ENCODE data around the gene NKX2-4.
"Not testable (repeated sequence)": the region's sequence is repeated elsewhere in the genome, so short reads cannot be mapped to it uniquely, and the experiment has no call there.

Gene NKX2-4

GRCh38 chr20:21366273-21366672 lies 31.1 kb downstream of the NKX2-4 start:
- H3K4me1 ChIP-seq (ENCODE audit: control insufficient read depth, insufficient read depth, low read length, poor library complexity, severe bottlenecking); H3K27ac ChIP-seq (ENCODE audit: insufficient read depth, low read length, poor library complexity, severe bottlenecking); H3K4me3 ChIP-seq (ENCODE audit: insufficient read depth, low read depth, low read length, poor library complexity, severe bottlenecking); H3K9me3 ChIP-seq (ENCODE audit: control insufficient read depth, low read length); H3K27me3 ChIP-seq (replicated peaks; ENCODE audit: control insufficient read depth, insufficient read depth, low read length, poor library complexity, severe bottlenecking); DNase-seq: not testable (repeated sequence)
- peaks cover 45% of the 10 kb centered on the region for H3K36me3 ChIP-seq (ENCODE audit: control insufficient read depth, insufficient read depth, low read length)

DNA sequence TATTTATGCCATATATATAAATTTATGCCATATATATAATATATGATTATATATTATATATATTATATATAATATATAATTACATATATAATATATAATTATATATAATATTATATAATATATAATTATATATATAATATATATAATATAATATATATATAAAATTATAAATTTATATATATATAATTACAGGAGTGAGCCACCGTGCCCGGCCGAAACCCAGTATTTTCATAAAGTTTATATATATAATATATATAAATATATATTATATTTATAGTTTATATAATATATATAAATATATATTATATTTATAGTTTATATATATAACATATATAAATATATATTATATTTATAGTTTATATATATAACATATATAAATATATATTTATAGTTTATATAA lies 31.6 kb downstream of the NKX2-4 start:
- H3K36me3 ChIP-seq (ENCODE audit: control insufficient read depth, insufficient read depth, low read length) = peaks cover 45% of the 10 kb centered on the region
- H3K9me3 ChIP-seq (ENCODE audit: control insufficient read depth, low read length) = no peaks in the 10 kb centered on the region
- no peaks in the 10 kb centered on the region for H3K27me3 ChIP-seq (replicated peaks; ENCODE audit: control insufficient read depth, insufficient read depth, low read length, poor library complexity, severe bottlenecking)
- no peak overlapping the region for H3K4me3 ChIP-seq (ENCODE audit: insufficient read depth, low read depth, low read length, poor library complexity, severe bottlenecking)
- DNase-seq = no peak
- H3K4me1 ChIP-seq (ENCODE audit: control insufficient read depth, insufficient read depth, low read length, poor library complexity, severe bottlenecking) = no peaks in the 10 kb centered on the region
- H3K27ac ChIP-seq (ENCODE audit: insufficient read depth, low read length, poor library complexity, severe bottlenecking) = no peak overlapping the region

DNA sequence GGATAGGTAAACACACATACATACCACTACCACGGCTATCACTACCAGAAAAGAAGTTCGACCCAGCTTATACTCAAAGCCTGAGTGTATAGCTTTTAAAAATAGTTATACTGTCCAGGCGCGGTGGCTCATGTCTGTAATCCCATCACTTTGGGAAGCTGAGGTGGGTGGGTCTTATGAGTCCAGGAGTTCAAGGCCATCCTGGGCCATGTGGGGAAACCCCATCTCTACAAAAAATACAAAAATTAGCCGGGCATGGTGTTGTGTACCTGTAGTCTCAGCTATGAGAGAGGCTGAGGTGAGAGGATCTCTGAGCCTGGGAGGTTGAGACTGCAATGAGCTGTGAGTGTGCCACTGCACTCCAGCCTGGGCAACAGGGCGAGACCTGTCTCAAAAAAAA lies 32.9 kb downstream of the NKX2-4 start:
- no peaks in the 10 kb centered on the region for H3K9me3 ChIP-seq (ENCODE audit: control insufficient read depth, low read length)
- H3K36me3 ChIP-seq (ENCODE audit: control insufficient read depth, insufficient read depth, low read length) = peaks cover 53% of the 10 kb centered on the region
- no peaks in the 10 kb centered on the region for H3K27me3 ChIP-seq (replicated peaks; ENCODE audit: control insufficient read depth, insufficient read depth, low read length, poor library complexity, severe bottlenecking)

DNA sequence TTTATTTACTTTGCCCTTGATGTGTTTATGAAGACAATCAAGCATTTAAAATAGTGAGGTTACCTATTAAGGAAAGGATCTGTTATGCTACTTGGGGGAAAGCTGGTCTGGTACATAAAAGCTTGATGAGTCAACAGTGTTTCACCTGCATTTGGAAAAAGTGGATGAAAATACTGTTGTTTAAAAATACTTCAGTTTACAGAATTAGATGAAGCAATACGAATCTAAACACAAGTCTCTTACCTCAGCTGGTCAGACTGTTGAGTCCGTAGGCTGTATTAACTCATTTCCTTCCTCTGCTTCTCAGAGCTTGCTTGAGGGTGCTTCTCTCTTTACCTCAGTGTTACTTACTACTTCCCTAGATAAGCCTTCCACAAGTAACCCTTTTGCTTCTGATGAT lies 36.1 kb downstream of the NKX2-4 start:
- H3K27ac ChIP-seq (ENCODE audit: insufficient read depth, low read length, poor library complexity, severe bottlenecking) = no peak overlapping the region
- H3K9me3 ChIP-seq (ENCODE audit: control insufficient read depth, low read length) = no peaks in the 10 kb centered on the region
- H3K27me3 ChIP-seq (replicated peaks; ENCODE audit: control insufficient read depth, insufficient read depth, low read length, poor library complexity, severe bottlenecking) = no peaks in the 10 kb centered on the region
- no peak overlapping the region for H3K4me3 ChIP-seq (ENCODE audit: insufficient read depth, low read depth, low read length, poor library complexity, severe bottlenecking)
- no peak for DNase-seq
- no peaks in the 10 kb centered on the region for H3K4me1 ChIP-seq (ENCODE audit: control insufficient read depth, insufficient read depth, low read length, poor library complexity, severe bottlenecking)
- peaks cover 59% of the 10 kb centered on the region for H3K36me3 ChIP-seq (ENCODE audit: control insufficient read depth, insufficient read depth, low read length)

More for the DNA sequence above, 32.9 kb downstream of the NKX2-4 start:
- H3K27ac ChIP-seq (ENCODE audit: insufficient read depth, low read length, poor library complexity, severe bottlenecking) = no peak overlapping the region
- no peak for DNase-seq
- no peaks in the 10 kb centered on the region for H3K4me1 ChIP-seq (ENCODE audit: control insufficient read depth, insufficient read depth, low read length, poor library complexity, severe bottlenecking)
- H3K4me3 ChIP-seq (ENCODE audit: insufficient read depth, low read depth, low read length, poor library complexity, severe bottlenecking) = no peak overlapping the region

GRCh38 chr20:21360705-21361104 lies 36.6 kb downstream of the NKX2-4 start:
- DNase-seq = no peak
- H3K27me3 ChIP-seq (replicated peaks; ENCODE audit: control insufficient read depth, insufficient read depth, low read length, poor library complexity, severe bottlenecking) = no peaks in the 10 kb centered on the region
- no peaks in the 10 kb centered on the region for H3K9me3 ChIP-seq (ENCODE audit: control insufficient read depth, low read length)
- H3K4me3 ChIP-seq (ENCODE audit: insufficient read depth, low read depth, low read length, poor library complexity, severe bottlenecking) = no peak overlapping the region
- H3K27ac ChIP-seq (ENCODE audit: insufficient read depth, low read length, poor library complexity, severe bottlenecking) = no peak overlapping the region
- peaks cover 61% of the 10 kb centered on the region for H3K36me3 ChIP-seq (ENCODE audit: control insufficient read depth, insufficient read depth, low read length)
- no peaks in the 10 kb centered on the region for H3K4me1 ChIP-seq (ENCODE audit: control insufficient read depth, insufficient read depth, low read length, poor library complexity, severe bottlenecking)

GRCh38 chr20:21358737-21359136 lies 38.6 kb downstream of the NKX2-4 start:
- no peaks in the 10 kb centered on the region for H3K27me3 ChIP-seq (replicated peaks; ENCODE audit: control insufficient read depth, insufficient read depth, low read length, poor library complexity, severe bottlenecking)
- no peak overlapping the region for H3K4me3 ChIP-seq (ENCODE audit: insufficient read depth, low read depth, low read length, poor library complexity, severe bottlenecking)
- H3K9me3 ChIP-seq (ENCODE audit: control insufficient read depth, low read length) = no peaks in the 10 kb centered on the region
- DNase-seq = no peak
- H3K36me3 ChIP-seq (ENCODE audit: control insufficient read depth, insufficient read depth, low read length) = peaks cover 58% of the 10 kb centered on the region
- H3K27ac ChIP-seq (ENCODE audit: insufficient read depth, low read length, poor library complexity, severe bottlenecking) = no peak overlapping the region
- no peaks in the 10 kb centered on the region for H3K4me1 ChIP-seq (ENCODE audit: control insufficient read depth, insufficient read depth, low read length, poor library complexity, severe bottlenecking)

GRCh38 chr20:21357844-21358243 lies 39.5 kb downstream of the NKX2-4 start:
- Histone ChIP-seq H3K36me3 (ENCODE audit: control insufficient read depth, insufficient read depth, low read length) (peaks cover 52% of the 10 kb centered on the region), H3K4me3 (ENCODE audit: insufficient read depth, low read depth, low read length, poor library complexity, severe bottlenecking) (no peak overlapping the region), H3K4me1 (ENCODE audit: control insufficient read depth, insufficient read depth, low read length, poor library complexity, severe bottlenecking) (no peaks in the 10 kb centered on the region), H3K9me3 (ENCODE audit: control insufficient read depth, low read length) (no peaks in the 10 kb centered on the region), H3K27ac (ENCODE audit: insufficient read depth, low read length, poor library complexity, severe bottlenecking) (no peak overlapping the region), H3K27me3 (replicated peaks; ENCODE audit: control insufficient read depth, insufficient read depth, low read length, poor library complexity, severe bottlenecking) (no peaks in the 10 kb centered on the region)
- no peak for DNase-seq

- no peak overlapping the region for H3K4me3 ChIP-seq (ENCODE audit: insufficient read depth, low read depth, low read length, poor library complexity, severe bottlenecking)
- peaks cover 48% of the 10 kb centered on the region for H3K36me3 ChIP-seq (ENCODE audit: control insufficient read depth, insufficient read depth, low read length)
- H3K27me3 ChIP-seq (replicated peaks; ENCODE audit: control insufficient read depth, insufficient read depth, low read length, poor library complexity, severe bottlenecking) = no peaks in the 10 kb centered on the region
- DNase-seq = no peak
- H3K27ac ChIP-seq (ENCODE audit: insufficient read depth, low read length, poor library complexity, severe bottlenecking) = no peak overlapping the region
- H3K9me3 ChIP-seq (ENCODE audit: control insufficient read depth, low read length) = no peaks in the 10 kb centered on the region
- H3K4me1 ChIP-seq (ENCODE audit: control insufficient read depth, insufficient read depth, low read length, poor library complexity, severe bottlenecking) = no peaks in the 10 kb centered on the region
Observed at GRCh38 chr20:21356386-21356785, 40.9 kb downstream of the NKX2-4 start.

DNA sequence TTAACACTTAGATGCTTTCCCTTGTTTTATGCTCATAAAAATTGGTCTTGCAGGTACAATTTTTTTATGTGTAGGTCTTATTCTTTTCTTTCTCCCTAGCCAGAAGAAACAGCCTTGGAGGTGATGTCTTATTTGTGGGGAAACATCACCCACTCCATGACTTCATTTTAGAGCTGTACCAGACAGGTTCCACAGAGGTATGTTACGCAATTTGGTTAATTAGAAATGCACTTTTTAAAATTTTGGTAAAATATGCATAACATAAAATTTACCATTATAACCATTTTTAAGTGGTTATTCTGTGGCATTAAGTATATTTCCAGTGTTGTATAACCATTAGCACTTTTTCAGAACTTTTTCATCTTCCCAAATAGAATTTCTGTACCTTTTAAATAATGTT lies 41.3 kb downstream of the NKX2-4 start:
- peaks cover 52% of the 10 kb centered on the region for H3K36me3 ChIP-seq (ENCODE audit: control insufficient read depth, insufficient read depth, low read length)
- H3K27ac ChIP-seq (ENCODE audit: insufficient read depth, low read length, poor library complexity, severe bottlenecking) = no peak overlapping the region

GRCh38 chr20:21353236-21353635 lies 44.1 kb downstream of the NKX2-4 start:
- no peak for DNase-seq
- Histone ChIP-seq H3K4me1 (ENCODE audit: control insufficient read depth, insufficient read depth, low read length, poor library complexity, severe bottlenecking) (no peaks in the 10 kb centered on the region), H3K27me3 (replicated peaks; ENCODE audit: control insufficient read depth, insufficient read depth, low read length, poor library complexity, severe bottlenecking) (no peaks in the 10 kb centered on the region), H3K27ac (ENCODE audit: insufficient read depth, low read length, poor library complexity, severe bottlenecking) (no peak overlapping the region), H3K36me3 (ENCODE audit: control insufficient read depth, insufficient read depth, low read length) (peaks cover 51% of the 10 kb centered on the region), H3K9me3 (ENCODE audit: control insufficient read depth, low read length) (no peaks in the 10 kb centered on the region), H3K4me3 (ENCODE audit: insufficient read depth, low read depth, low read length, poor library complexity, severe bottlenecking) (no peak overlapping the region)

More for the DNA sequence above, 41.3 kb downstream of the NKX2-4 start:
- DNase-seq = no peak
- Histone ChIP-seq H3K9me3 (ENCODE audit: control insufficient read depth, low read length) (no peaks in the 10 kb centered on the region), H3K4me3 (ENCODE audit: insufficient read depth, low read depth, low read length, poor library complexity, severe bottlenecking) (no peak overlapping the region), H3K4me1 (ENCODE audit: control insufficient read depth, insufficient read depth, low read length, poor library complexity, severe bottlenecking) (no peaks in the 10 kb centered on the region), H3K27me3 (replicated peaks; ENCODE audit: control insufficient read depth, insufficient read depth, low read length, poor library complexity, severe bottlenecking) (no peaks in the 10 kb centered on the region)

DNA sequence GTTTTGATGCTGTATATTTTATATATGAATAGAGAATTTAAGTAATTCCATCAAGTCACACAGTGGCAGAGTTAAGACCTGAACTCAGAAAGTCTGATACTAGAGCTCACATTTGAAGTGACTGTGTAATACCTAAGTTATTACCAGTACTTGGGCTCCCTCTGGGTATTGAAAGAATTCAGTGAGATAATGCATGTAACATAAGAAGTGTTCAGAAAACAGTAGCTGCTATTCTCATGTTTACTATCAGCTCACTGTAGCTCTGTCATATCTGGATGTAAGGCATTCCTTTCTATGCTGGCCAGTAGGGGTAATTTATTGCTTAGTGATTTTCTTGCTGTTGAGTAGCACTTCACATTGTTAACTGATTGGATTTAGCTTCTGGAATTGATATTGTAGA lies 44.6 kb downstream of the NKX2-4 start:
- Histone ChIP-seq H3K36me3 (ENCODE audit: control insufficient read depth, insufficient read depth, low read length) (peaks cover 51% of the 10 kb centered on the region), H3K4me1 (ENCODE audit: control insufficient read depth, insufficient read depth, low read length, poor library complexity, severe bottlenecking) (no peaks in the 10 kb centered on the region), H3K4me3 (ENCODE audit: insufficient read depth, low read depth, low read length, poor library complexity, severe bottlenecking) (no peak overlapping the region), H3K9me3 (ENCODE audit: control insufficient read depth, low read length) (no peaks in the 10 kb centered on the region), H3K27me3 (replicated peaks; ENCODE audit: control insufficient read depth, insufficient read depth, low read length, poor library complexity, severe bottlenecking) (no peaks in the 10 kb centered on the region), H3K27ac (ENCODE audit: insufficient read depth, low read length, poor library complexity, severe bottlenecking) (no peak overlapping the region)
- no peak for DNase-seq
